Measurements from ENCODE around the gene CAMK1.

DNA sequence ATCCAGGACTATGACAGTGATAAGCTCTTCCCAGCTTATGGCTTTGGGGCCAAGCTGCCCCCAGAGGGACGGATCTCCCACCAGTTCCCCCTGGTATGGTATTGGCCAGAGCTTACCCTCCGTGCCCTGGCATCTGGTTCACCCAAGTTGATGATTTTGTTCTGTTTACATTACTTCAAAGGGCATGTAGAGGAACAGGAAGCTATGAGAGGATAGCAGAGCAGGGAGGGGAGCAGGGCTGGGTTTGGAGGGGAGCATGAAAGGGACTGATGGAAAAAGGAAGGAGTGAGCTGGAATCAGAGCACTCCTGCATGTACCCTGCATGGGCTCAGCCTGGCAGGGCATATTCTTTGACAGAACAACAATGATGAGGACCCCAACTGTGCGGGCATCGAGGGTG is 51.6 kb downstream of the CAMK1 start:
- TF ChIP-seq, protein P1, sequence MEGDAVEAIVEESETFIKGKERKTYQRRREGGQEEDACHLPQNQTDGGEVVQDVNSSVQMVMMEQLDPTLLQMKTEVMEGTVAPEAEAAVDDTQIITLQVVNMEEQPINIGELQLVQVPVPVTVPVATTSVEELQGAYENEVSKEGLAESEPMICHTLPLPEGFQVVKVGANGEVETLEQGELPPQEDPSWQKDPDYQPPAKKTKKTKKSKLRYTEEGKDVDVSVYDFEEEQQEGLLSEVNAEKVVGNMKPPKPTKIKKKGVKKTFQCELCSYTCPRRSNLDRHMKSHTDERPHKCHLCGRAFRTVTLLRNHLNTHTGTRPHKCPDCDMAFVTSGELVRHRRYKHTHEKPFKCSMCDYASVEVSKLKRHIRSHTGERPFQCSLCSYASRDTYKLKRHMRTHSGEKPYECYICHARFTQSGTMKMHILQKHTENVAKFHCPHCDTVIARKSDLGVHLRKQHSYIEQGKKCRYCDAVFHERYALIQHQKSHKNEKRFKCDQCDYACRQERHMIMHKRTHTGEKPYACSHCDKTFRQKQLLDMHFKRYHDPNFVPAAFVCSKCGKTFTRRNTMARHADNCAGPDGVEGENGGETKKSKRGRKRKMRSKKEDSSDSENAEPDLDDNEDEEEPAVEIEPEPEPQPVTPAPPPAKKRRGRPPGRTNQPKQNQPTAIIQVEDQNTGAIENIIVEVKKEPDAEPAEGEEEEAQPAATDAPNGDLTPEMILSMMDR (IDR thresholded peaks at IDR 0.05 in 2 of 3, conservative IDR thresholded peaks at IDR 0.05 in 1 of 3; ENCODE audit: borderline replicate concordance in 1 of 3, insufficient read depth in 1 of 3, low read depth in 2 of 3, low read length in 2 of 3): no peak
- no peak for TF ChIP-seq POLR2A (IDR thresholded peaks at IDR 0.05; ENCODE audit: borderline replicate concordance, extremely low read depth, insufficient read depth, insufficient read length)
- no peak for TF ChIP-seq RAD21 (IDR thresholded peaks at IDR 0.05; ENCODE audit: low read depth)
- TF ChIP-seq EZH2 (IDR thresholded peaks at IDR 0.05): no peak
- no peak for TF ChIP-seq POLR2AphosphoS5 (IDR thresholded peaks at IDR 0.05; ENCODE audit: low read depth, low read length)
- no peak for TF ChIP-seq ELF1 (IDR thresholded peaks at IDR 0.05; ENCODE audit: borderline replicate concordance, low read depth)
- TF ChIP-seq JUND (IDR thresholded peaks at IDR 0.05): no peak
- no peak for TF ChIP-seq EZH2phosphoT487 (IDR thresholded peaks at IDR 0.05; ENCODE audit: borderline replicate concordance)
- TF ChIP-seq, protein P2, sequence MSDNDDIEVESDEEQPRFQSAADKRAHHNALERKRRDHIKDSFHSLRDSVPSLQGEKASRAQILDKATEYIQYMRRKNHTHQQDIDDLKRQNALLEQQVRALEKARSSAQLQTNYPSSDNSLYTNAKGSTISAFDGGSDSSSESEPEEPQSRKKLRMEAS (IDR thresholded peaks at IDR 0.05): no peak
- TF ChIP-seq, protein P3, sequence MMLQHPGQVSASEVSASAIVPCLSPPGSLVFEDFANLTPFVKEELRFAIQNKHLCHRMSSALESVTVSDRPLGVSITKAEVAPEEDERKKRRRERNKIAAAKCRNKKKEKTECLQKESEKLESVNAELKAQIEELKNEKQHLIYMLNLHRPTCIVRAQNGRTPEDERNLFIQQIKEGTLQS (IDR thresholded peaks at IDR 0.05): no peak
